ENCODE results near the gene ARHGAP28. TPM values are rescaled to one million over a fixed set of nuclear protein-coding genes. Genes with fewer than 3 reads are reported as not detected.

Gene ARHGAP28
- total and polyA plus RNA-seq, 10 of the 15 experiments (the other 5 are each of a cell fraction or from before 2014, with no cell fraction given), result not detected

GRCh38 chr18:6836331-6836730 is 106.8 kb downstream of the ARHGAP28 start:
- Histone ChIP-seq H3K9me3 (replicated peaks; ENCODE audit: control insufficient read depth, insufficient read depth, low read length) (no peaks in the 10 kb centered on the region), H3K4me1 (ENCODE audit: control insufficient read depth, insufficient read depth, low read length) (no peaks in the 10 kb centered on the region), H3K9ac (ENCODE audit: control insufficient read depth, insufficient read depth, low read length) (no peak overlapping the region), H3K27me3 (replicated peaks in 1 of 2; ENCODE audit: control insufficient read depth in 2 of 2, insufficient read depth in 2 of 2, low read length in 1 of 2) (no peaks in the 10 kb centered on the region), H3K4me2 (ENCODE audit: control insufficient read depth, insufficient read depth) (no peak overlapping the region), H3K4me3 (no peak overlapping the region), H2AFZ (ENCODE audit: control insufficient read depth, low read depth, low read length) (no peak overlapping the region), H3K79me2 (ENCODE audit: control insufficient read depth, insufficient read depth, low read length) (no peaks in the 10 kb centered on the region), H3K36me3 (ENCODE audit: control insufficient read depth in 2 of 2, insufficient read depth in 2 of 2, low read length in 1 of 2) (no peaks in the 10 kb centered on the region), H3K27ac (ENCODE audit: control insufficient read depth, insufficient read depth) (no peak overlapping the region), H4K20me1 (ENCODE audit: control insufficient read depth, insufficient read depth) (no peaks in the 10 kb centered on the region)
- no peak for DNase-seq (ENCODE audit: low read depth, low spot score)
- FAIRE-seq, result no peak
- ChIA-PET CTCF (no interaction called here), SMC1A (ENCODE audit: uncharacterized antibody, unreplicated experiment) (no interaction called here), POLR2A (no interaction called here), RAD21 (ENCODE audit: unreplicated experiment) (no interaction called here)
- ATAC-seq, result no peak
- WGBS (ENCODE audit: insufficient coverage, insufficient replicate concordance, low lambda C conversion rate, missing lambda C conversion rate), result 0% methylated on average over 1 of the region's 1 CpG
- no TSS peak for BruUV-seq (replicated peaks)
- intact Hi-C loops (cut with micrococcal nuclease; ENCODE audit: unreplicated experiment) (no loop called here), in situ Hi-C loops (cut with MboI) (no loop called here)
- no peak for TF ChIP-seq CREB1 (IDR thresholded peaks at IDR 0.05; ENCODE audit: low read depth)
- TF ChIP-seq BHLHE40 (IDR thresholded peaks at IDR 0.05; ENCODE audit: borderline replicate concordance in 1 of 2, low read depth in 2 of 2, low read length in 1 of 2), result no peak
- TF ChIP-seq JUNB (IDR thresholded peaks at IDR 0.05), result no peak
- TF ChIP-seq BACH1 (IDR thresholded peaks at IDR 0.05; ENCODE audit: borderline replicate concordance), result no peak
- TF ChIP-seq JUND (IDR thresholded peaks at IDR 0.05; ENCODE audit: low read depth, low read length), result no peak
- TF ChIP-seq, protein P1, sequence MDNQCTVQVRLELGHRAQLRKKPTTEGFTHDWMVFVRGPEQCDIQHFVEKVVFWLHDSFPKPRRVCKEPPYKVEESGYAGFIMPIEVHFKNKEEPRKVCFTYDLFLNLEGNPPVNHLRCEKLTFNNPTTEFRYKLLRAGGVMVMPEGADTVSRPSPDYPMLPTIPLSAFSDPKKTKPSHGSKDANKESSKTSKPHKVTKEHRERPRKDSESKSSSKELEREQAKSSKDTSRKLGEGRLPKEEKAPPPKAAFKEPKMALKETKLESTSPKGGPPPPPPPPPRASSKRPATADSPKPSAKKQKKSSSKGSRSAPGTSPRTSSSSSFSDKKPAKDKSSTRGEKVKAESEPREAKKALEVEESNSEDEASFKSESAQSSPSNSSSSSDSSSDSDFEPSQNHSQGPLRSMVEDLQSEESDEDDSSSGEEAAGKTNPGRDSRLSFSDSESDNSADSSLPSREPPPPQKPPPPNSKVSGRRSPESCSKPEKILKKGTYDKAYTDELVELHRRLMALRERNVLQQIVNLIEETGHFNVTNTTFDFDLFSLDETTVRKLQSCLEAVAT (IDR thresholded peaks at IDR 0.05), result no peak
- TF ChIP-seq NFYB (IDR thresholded peaks at IDR 0.05; ENCODE audit: insufficient read depth, low read depth, low read length), result no peak
- no peak for TF ChIP-seq IKZF2 (IDR thresholded peaks at IDR 0.05)
- TF ChIP-seq HDAC6 (IDR thresholded peaks at IDR 0.05; ENCODE audit: unreplicated experiment), result no peak
- TF ChIP-seq, protein P2, sequence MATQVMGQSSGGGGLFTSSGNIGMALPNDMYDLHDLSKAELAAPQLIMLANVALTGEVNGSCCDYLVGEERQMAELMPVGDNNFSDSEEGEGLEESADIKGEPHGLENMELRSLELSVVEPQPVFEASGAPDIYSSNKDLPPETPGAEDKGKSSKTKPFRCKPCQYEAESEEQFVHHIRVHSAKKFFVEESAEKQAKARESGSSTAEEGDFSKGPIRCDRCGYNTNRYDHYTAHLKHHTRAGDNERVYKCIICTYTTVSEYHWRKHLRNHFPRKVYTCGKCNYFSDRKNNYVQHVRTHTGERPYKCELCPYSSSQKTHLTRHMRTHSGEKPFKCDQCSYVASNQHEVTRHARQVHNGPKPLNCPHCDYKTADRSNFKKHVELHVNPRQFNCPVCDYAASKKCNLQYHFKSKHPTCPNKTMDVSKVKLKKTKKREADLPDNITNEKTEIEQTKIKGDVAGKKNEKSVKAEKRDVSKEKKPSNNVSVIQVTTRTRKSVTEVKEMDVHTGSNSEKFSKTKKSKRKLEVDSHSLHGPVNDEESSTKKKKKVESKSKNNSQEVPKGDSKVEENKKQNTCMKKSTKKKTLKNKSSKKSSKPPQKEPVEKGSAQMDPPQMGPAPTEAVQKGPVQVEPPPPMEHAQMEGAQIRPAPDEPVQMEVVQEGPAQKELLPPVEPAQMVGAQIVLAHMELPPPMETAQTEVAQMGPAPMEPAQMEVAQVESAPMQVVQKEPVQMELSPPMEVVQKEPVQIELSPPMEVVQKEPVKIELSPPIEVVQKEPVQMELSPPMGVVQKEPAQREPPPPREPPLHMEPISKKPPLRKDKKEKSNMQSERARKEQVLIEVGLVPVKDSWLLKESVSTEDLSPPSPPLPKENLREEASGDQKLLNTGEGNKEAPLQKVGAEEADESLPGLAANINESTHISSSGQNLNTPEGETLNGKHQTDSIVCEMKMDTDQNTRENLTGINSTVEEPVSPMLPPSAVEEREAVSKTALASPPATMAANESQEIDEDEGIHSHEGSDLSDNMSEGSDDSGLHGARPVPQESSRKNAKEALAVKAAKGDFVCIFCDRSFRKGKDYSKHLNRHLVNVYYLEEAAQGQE (IDR thresholded peaks at IDR 0.05; ENCODE audit: low read depth, low read length), result no peak
- TF ChIP-seq POU2F2 (IDR thresholded peaks at IDR 0.05; ENCODE audit: borderline replicate concordance, low read depth, low read length), result no peak
